HG03439 (cell line): ENCODE data around the gene SH3BP2.

Source experiments
- ATAC-seq: cut with Tn5 transposase; IDR thresholded peaks from one replicate; pipeline ENCODE4 v1.9.1; 2021; ENCODE audit warnings: mild to moderate bottlenecking, moderate library complexity; ENCODE audit not compliant: unreplicated experiment

Gene SH3BP2

DNA sequence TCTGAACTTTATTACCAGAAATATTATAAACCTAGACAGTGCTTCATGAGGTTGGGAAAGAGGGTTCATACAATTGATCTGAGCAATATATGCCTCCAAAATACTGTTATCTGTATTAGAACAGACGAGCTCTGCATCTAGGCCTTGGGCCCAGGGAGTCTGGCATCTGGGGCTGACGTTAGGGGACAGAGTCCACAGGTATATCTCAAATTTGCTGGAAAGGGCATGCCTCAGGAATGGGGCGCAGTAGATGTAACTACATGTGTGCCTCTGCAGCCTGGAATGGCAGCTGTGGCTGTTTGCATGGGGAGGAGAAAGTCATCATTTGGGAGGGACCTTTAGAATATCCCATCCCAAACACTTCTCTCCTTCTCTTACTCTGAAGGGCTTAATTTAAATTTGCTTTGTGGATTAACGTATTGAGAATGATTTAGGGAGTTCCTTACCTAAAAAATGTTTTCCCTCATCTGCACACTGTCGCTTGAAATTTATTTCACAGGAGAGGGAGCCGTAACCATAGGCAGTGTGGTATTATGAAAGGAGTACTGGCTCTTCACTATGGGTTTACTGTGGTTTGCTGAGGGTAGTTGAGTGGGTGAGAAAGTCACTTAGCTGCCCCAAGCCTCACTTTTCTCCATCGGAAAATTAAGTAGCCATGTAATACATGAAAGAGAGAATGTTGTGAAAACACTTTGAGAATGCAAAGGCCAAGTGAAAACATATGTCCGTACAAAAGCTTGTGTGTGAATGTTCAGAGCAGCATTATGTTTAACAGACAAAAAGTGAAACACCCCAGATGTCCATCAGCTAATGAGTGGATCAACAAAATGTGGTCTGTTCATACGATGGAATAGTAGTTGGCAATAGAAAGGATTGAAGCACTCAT is 56.6 kb downstream of the SH3BP2 start:
- no peak for ATAC-seq

- ATAC-seq: no peak
Measured at GRCh38 chr4:2850966-2851798, 58.3 kb downstream of the SH3BP2 start.

GRCh38 chr4:2852481-2852921 is 59.6 kb downstream of the SH3BP2 start:
- ATAC-seq: peak; percentile 55

- no peak for ATAC-seq
Measured at GRCh38 chr4:2855584-2855983, 62.7 kb downstream of the SH3BP2 start.

DNA sequence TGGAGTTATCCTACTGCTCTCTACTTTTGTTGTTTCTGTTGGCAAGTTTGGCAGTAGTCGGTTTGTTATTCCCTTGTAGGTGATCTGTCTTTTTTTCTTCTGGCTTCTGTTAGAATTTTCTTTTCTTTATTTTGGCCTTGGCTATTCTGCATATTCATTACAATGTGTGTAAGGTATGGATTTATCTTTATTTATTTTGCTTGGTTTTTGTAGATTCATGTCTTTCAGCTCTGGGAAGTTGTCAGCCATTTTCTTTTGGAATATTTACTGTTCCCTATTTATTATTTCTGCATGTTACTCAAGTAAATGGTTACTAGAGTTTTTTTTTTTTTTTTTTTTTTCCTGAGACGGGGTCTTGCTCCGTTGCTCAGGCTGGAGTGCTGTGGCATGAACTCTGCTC is 63.4 kb downstream of the SH3BP2 start:
- no peak for ATAC-seq

DNA sequence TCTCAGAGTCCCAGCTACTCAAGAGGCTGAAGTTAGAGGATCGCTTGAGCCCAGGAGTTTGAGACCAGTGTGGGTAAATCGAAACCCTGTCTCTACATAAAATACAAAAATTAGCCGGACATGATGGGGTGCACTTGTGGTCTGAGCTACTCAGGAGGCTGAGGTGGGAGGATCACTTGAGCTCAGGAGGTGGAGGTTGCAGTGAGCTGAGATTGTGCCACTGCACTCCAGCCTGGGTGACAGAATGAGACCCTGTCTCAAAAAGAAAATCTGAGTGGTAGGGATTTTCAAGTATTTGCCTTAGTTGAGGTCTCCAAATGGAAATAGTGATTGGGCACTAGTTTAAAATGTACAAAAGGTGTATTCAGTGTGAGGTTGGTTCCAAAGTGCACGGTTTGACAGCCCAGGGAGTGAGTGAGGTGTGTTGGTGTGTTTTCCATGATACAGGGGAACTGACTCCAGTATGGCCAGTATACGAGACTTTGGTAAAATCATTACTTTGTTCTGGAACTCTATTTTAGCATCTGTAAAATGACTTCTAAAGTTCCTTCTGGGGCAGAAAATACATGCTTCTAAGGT is 64.6 kb downstream of the SH3BP2 start:
- ATAC-seq: no peak

DNA sequence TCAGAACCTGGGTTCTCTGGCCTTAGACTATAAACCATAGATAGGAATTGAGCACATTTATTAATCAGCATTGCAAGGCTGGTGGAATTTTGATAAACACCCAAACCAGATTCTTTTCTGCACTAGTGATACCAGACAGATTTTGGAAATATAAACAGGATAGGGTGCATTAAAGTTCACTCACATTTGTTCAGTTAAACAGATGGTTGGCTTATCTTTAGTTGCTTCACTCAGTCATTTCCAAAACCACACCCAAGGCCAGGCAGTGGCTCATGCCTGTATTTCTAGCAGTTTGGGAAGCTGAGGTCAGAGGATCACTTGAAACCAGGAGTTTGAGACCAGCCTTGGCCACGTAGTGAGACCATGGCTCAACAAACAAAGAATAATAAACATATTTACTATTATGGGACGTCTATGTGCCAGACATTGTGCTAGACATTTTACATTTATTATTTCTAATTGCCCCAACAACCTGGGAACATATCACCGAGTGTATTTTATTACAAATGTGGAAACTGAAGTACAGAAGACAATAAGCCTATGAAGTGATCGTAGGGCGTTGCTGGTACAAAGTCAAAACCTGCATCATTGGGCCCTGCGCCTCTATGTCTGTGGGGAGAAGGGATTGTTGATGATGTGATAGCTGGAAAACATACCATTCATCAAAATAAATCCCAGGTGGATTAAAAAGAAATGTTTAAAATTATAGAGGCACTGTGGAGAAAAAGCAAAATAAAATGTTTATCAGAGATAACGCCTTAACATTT is 65.7 kb downstream of the SH3BP2 start:
- ATAC-seq: no peak

- no peak for ATAC-seq
Measured at GRCh38 chr4:2859514-2859913, 66.6 kb downstream of the SH3BP2 start.

GRCh38 chr4:2860391-2861348 is 67.8 kb downstream of the SH3BP2 start:
- no peak for ATAC-seq

DNA sequence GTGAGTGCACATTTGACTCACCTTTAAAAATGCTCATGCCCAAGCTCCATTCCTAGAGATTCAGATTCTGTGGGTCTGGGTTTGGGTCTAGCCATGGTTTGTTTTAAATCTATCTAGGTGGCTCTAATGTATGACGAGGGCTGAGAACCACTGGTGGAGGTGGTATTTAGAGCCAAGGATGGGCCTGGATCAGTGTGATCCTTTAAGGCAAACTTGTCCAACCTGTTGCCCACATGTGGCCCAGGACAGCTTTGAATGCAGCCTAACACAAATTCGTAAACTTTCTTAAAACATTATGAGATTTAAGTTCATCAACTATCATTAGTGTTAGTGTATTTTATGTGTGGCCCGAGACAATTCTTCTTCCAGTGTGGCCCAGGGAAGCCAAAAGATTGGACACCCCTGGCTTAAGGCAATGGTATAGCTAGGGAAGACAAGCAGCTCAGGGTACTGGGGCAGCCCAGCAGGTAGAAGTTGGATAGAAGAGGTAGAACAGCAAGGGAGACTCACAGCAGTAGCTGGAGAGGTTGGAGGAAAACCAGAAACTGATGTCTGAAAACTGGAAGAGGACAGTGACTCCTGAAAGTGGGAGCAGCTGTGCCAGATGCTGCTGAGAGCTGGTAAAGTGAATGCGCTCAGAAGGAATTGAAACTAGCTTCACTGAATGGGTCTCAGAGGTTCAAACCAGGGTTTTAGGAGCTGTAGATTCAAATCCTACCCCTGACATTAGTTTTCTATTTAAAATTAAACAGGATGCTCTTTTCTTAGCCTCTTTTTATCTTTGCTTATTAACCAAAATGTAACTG is 68.9 kb downstream of the SH3BP2 start:
- no peak for ATAC-seq

- no peak for ATAC-seq
Measured at GRCh38 chr4:2862528-2862927, 69.6 kb downstream of the SH3BP2 start.

- no peak for ATAC-seq
Measured at GRCh38 chr4:2863649-2864048, 70.8 kb downstream of the SH3BP2 start.

DNA sequence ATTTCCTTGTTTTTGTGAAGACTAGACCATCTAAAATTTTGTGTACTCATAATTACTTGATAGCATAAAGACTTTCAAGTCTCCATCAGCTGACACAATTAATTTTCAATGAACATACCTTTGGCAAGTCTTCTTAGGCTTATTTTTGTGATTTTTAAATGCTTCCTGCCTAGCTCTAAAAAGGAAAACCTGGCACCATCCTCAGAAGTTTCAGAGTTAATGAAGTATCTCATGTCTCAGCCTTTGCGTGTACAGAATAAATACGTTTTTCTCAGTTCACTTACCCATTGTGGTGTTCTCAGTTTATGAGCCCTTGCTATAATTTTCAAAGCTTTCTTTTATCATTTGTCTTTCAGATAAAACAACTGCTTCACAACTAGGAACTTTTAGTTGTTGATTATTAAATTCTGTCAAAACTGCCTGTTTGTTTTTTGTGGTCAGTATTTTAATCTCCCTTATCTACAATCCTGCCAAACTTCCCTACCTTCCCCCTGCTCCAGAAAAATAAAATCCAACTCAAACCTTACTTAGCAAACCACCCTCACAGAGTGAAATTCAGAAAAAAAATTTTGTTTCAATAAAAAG is 72.4 kb downstream of the SH3BP2 start:
- ATAC-seq: no peak

DNA sequence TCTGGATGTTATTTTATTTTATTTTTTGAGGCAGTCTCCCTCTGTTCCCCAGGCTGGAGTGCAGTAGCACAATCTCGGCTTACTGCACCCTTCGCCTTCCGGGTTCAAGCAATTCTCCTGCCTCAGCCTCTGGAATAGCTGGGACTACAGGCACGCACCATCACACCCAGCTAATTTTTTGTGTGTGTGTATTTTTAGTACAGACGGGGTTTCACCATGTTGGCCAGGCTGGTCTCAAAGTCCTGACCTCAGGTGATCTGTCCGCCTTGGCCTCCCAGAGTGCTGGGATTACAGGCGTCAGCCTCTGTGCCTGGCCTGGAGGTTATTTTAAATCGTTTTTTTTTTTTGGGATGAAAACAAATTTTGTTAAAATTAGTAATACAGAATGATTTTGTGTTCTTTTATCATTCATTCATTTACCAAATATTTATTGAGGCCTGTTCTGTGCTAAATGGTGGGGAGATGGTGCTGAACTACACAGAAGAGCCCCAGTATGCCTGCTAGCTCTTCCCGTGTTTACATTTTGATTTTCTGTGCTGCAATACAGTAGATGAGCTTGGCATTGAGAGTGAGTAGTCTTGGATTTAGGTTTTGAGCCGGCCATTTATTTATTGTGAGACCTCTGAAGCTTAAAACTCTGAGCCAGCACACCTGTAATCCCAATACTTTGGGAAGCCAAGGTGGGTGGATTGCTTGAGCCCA is 73.4 kb downstream of the SH3BP2 start:
- no peak for ATAC-seq

DNA sequence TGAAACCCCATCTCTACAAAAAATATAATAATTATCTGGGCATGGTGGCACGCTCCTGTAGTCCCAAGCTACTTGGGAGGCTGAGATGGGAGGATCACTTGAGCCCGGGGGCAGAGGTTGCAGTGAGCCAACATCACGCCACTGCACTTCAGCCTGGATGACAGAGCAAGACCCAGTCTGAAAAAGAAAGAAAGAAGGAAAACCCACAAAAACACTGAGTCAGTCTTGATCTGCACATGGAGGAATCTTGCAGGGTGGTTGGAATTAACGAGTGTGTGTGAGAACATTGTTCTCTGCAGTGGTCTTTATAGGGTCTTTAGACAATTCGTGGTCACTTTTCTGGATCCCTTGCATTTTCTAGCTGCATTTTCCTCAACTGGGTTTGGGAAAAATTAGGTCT is 74.0 kb downstream of the SH3BP2 start:
- ATAC-seq: no peak

GRCh38 chr4:2867758-2868491 is 75.0 kb downstream of the SH3BP2 start:
- ATAC-seq: no peak

- no peak for ATAC-seq
Measured at GRCh38 chr4:2868877-2869487, 76.1 kb downstream of the SH3BP2 start.
